Osteoblast (primary cell): ENCODE measurements around the gene MRC2. TPM values are rescaled to one million over a fixed set of nuclear protein-coding genes. Genes with fewer than 3 reads are reported as not detected.

Source experiments
- DNase-seq: peaks from one replicate; pipeline ENCODE4 v3.0.0; 2011; ENCODE audit warnings: low spot score, mixed read lengths; ENCODE audit not compliant: insufficient read length; ENCODE audit errors: missing footprints
- H2AFZ ChIP-seq: 2 replicates; pipeline ENCODE4 v1.6.0; 2011; ENCODE audit warnings: mild to moderate bottlenecking, low read length
- H3K27ac ChIP-seq: 2 replicates; pipeline ENCODE4 v1.5.1; 2011; ENCODE audit warnings: mild to moderate bottlenecking, low read depth, low read length, moderate library complexity
- H3K27me3 ChIP-seq: 2 replicates; pipeline ENCODE4 v1.6.0; 2012; ENCODE audit warnings: mild to moderate bottlenecking, control low read depth, inconsistent platforms, low read length, moderate library complexity; ENCODE audit not compliant: insufficient read depth
- H3K36me3 ChIP-seq: 2 replicates; pipeline ENCODE4 v1.5.1; 2011; ENCODE audit warnings: mild to moderate bottlenecking, low read length, control low read depth, moderate library complexity; ENCODE audit not compliant: insufficient read depth
- H3K4me1 ChIP-seq: 2 replicates; pipeline ENCODE4 v1.5.1; 2011; ENCODE audit warnings: mild to moderate bottlenecking, low read length, control low read depth, moderate library complexity; ENCODE audit not compliant: insufficient read depth
- H3K4me2 ChIP-seq: 2 replicates; pipeline ENCODE4 v1.6.0; 2011; ENCODE audit warnings: mild to moderate bottlenecking, low read length; ENCODE audit not compliant: insufficient read depth
- H3K4me3 ChIP-seq: fragments of 200-600 bp; sonication (generic); 3 replicates; pipeline ENCODE4 v1.5.1; 2012; ENCODE audit warnings: mild to moderate bottlenecking, low read length, inconsistent platforms; ENCODE audit not compliant: insufficient read depth
- H3K79me2 ChIP-seq: 2 replicates; pipeline ENCODE4 v1.6.0; 2012; ENCODE audit warnings: mild to moderate bottlenecking, low read length, control low read depth, inconsistent platforms; ENCODE audit not compliant: insufficient read depth
- H3K9me3 ChIP-seq: 2 replicates; pipeline ENCODE4 v1.5.1; 2011; ENCODE audit warnings: low read depth, low read length, control low read depth
- H4K20me1 ChIP-seq: 2 replicates; pipeline ENCODE4 v1.6.0; 2012; ENCODE audit warnings: mild to moderate bottlenecking, low read length, control low read depth; ENCODE audit not compliant: insufficient read depth
- CTCF ChIP-seq: IDR thresholded peaks from 2 replicates; pipeline ENCODE4 v1.5.1; 2011; ENCODE audit warnings: mild to moderate bottlenecking, low read depth, low read length, moderate library complexity; ENCODE audit errors: extremely low read depth
- total RNA-seq: library from RNA; depleted of rRNA; stranded (reverse); fragments of >200 nt; gene quantifications from 2 replicates; pipeline ENCODE4 v1.2.3, GENCODE V29; 2012

Gene MRC2
- total RNA-seq, 1 donor = 552 TPM

GRCh38 chr17:62625184-62625869, 2.1 kb upstream of the MRC2 start:
- Histone ChIP-seq H3K27ac (no peak overlapping the region), H3K79me2 (peaks cover 23% of the 10 kb centered on the region), H3K27me3 (no peaks in the 10 kb centered on the region), H3K4me1 (peaks cover 26% of the 10 kb centered on the region), H3K4me3 (no peak overlapping the region), H2AFZ (no peak overlapping the region), H3K4me2 (no peak overlapping the region), H3K9me3 (no peaks in the 10 kb centered on the region), H3K36me3 (peaks cover 4% of the 10 kb centered on the region), H4K20me1 (peaks cover 16% of the 10 kb centered on the region)
- no peak for TF ChIP-seq CTCF
- peak; percentile 73 for DNase-seq

GRCh38 chr17:62625870-62626200, 1.6 kb upstream of the MRC2 start:
- Histone ChIP-seq H3K4me1 (peaks cover 31% of the 10 kb centered on the region), H3K27ac (no peak overlapping the region), H3K4me2 (no peak overlapping the region), H3K9me3 (no peaks in the 10 kb centered on the region), H4K20me1 (peaks cover 21% of the 10 kb centered on the region), H3K36me3 (peaks cover 4% of the 10 kb centered on the region), H2AFZ (no peak overlapping the region), H3K27me3 (no peaks in the 10 kb centered on the region), H3K79me2 (peaks cover 28% of the 10 kb centered on the region), H3K4me3 (no peak overlapping the region)
- no peak for TF ChIP-seq CTCF
- peak; percentile 58 for DNase-seq

GRCh38 chr17:62626719-62627218, 701 bp upstream of the MRC2 start:
- no peaks in the 10 kb centered on the region for H3K27me3 ChIP-seq
- H3K4me3 ChIP-seq = peak overlapping the region; percentile 86
- TF ChIP-seq CTCF = no peak
- peaks cover 13% of the 10 kb centered on the region for H3K36me3 ChIP-seq
- H3K4me1 ChIP-seq = peaks cover 41% of the 10 kb centered on the region
- peak overlapping the region; percentile 97 for H3K4me2 ChIP-seq
- H3K79me2 ChIP-seq = peaks cover 38% of the 10 kb centered on the region
- H4K20me1 ChIP-seq = peaks cover 31% of the 10 kb centered on the region
- H2AFZ ChIP-seq = no peak overlapping the region
- peak overlapping the region; percentile 92 for H3K27ac ChIP-seq
- peak; percentile 95 for DNase-seq
- no peaks in the 10 kb centered on the region for H3K9me3 ChIP-seq

- Histone ChIP-seq H4K20me1 (peaks cover 44% of the 10 kb centered on the region), H3K36me3 (peaks cover 18% of the 10 kb centered on the region), H3K4me1 (peaks cover 47% of the 10 kb centered on the region), H3K79me2 (peaks cover 51% of the 10 kb centered on the region), H3K9me3 (no peaks in the 10 kb centered on the region), H3K27me3 (no peaks in the 10 kb centered on the region), H3K27ac (peak overlapping the region; percentile 92), H2AFZ (no peak overlapping the region), H3K4me3 (peak overlapping the region; percentile 86), H3K4me2 (peak overlapping the region; percentile 97)
- peak; percentile 95 for DNase-seq
- TF ChIP-seq CTCF = no peak
Observed at GRCh38 chr17:62627904-62628633, 599 bp downstream of the MRC2 start.
